HuH-7 (cell line): ENCODE results near the gene SLC13A4.
"Not testable (repeated sequence)": the region's sequence is repeated elsewhere in the genome, so short reads cannot be mapped to it uniquely, and the experiment has no call there.

Experiments used
- DNase-seq: peaks from one replicate; pipeline ENCODE4 v3.0.0; 2011; ENCODE audit warnings: low spot score

SLC13A4 gene

DNA sequence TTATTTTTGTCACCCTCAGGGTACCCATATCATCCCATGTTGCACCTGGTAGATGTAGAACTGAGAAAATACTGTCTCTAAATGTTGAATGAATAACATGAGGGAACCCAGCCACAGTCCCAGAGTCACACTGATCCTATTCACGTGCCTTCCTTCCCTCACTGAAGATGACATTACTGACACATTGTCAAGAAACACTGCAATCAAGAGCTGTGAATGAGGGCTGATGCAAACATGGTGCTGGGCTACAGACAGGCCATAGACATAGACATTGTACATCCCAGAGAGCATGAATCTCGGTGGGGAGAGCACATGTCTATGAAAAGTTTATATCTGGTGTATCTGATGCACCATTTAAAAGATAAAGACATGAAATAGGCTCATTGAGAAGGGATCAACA is 9.8 kb downstream of the SLC13A4 start:
- DNase-seq = no peak

DNA sequence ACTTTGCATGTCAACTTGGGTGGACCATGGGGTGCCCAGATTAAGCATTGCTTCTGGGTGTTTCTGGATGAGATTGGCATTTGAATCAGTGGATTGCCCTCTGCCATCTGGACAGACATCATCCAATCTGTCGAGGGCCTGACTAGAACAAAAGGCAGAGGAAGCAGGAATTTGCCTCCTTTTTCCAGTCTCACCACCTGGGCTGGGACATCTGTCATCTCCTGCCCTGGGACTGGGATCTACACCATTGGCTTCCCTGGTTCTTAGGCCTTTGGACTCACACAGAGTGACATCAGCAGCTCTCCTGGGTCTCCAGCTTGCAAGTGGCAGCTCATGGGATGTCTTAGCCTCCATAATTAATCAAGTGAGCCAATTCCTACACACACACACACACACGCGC is 10.3 kb downstream of the SLC13A4 start:
- no peak for DNase-seq

DNA sequence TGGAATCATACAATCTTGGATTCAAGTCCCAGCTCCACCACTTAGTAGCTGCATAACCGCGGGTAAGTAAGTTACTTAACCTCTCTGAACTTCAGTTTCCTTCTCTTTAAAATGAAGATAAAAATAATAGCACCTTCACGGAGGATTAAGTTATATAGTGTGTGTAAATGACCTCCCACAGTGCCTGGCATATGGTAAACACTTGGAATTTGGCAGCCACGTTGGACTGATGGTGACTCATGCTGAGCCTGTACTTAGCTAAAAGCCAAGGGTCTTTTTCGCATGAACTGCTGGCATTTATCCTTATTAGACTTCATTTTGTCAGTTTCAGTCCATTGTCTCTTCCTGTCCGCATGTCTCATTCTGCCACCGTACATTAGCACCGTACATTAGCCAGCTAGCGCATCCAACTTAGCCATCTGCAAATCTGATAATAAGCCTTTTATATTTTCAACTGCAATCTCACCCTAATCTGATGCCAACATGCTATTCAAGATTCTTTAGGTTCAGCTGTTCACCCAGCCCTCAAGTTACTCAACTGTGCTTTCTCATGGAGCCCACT is 11.2 kb downstream of the SLC13A4 start:
- DNase-seq = no peak

DNA sequence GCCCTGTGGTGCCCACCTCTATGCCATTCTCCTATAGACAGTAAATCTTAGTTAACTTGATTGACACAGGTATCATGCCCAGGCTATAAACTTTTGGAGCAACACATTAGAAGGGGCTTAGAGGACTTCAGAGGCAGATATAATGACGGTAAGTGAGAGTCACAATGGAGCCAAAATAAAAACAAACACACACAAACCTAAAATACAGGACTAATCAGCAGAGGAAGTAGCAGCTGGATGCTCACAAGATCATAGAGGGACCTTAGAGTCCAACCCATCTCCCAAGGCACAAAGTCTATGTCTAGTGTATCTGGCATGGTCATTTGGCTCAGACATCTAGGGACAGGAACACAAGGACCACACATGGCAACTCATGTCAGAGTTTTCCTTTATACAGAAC is 12.3 kb downstream of the SLC13A4 start:
- no peak for DNase-seq

DNA sequence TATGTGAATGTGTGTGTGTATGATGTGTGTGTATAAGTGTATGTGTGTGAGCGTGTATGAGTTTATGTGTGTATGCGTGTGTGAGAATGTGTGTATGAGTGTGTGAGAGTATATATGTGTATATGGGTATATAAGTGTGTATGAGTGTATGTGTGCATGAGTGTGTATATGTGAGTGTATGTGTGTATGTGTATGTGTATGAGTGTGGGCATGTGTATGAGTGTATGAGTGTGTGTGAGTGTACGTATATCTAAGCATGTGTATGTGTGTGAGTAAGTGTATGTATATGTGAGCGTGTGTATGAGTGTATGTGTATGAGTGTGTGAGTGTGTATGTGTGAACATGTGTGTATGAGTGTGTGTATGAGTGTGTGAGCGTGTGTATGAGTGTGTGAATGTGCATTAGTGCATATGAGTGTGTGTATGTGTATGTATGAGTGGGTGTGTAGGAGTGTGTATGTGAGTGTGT is 12.9 kb downstream of the SLC13A4 start:
- no peak for DNase-seq

DNA sequence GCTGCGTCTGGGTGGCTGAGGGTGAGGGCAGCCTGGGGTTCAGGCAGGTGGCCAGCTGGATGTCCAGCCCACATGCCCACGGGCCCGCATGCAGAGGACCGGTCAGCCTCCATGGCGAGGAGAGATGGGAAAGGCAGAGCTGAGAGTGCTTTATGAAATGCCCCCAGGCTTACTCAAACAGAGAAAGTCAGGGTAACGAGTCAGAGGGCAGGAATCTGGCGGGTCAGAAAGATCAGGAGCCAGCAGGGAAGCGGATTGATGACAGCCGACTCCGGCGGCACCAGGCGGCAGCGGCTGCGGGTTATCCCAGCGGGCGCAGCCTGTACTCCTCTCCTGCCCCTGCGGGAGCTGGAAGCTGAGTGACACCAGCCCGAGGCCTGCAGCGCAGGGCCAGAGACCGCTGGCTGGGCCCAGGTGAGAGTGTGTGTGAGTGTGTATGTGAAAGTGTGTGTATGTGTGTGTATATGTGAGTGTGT is 13.4 kb downstream of the SLC13A4 start:
- DNase-seq = no peak

DNA sequence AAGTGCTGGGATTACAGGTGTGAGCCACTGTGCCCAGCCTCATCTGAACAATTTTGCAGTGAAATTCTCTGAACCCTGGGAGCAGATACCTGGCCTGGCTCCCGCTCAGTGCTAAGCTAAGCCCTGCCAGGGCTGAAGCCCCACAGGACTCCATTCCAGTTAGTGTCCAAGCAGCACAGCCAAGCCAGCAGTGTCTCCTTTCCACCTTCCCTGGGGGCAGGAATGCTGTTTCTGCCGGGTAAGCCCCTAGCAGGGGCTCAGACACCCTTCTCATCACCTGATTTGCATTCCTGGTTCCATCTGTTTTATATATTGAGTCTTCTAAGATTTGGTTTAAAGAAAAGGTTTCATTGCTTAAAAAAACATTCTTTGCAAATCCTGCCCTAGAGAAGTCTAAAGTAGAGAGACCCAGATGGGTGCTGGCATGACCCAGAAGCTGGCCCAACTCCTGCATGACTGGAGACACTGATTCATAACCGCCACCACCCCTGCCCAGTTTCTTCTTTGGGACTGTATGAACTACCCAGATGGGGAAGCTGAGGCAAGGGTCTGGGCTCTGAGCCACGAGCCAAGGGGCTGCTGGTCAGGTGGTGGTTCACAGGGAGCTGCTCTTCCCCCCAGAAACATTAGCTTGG is 14.0 kb downstream of the SLC13A4 start:
- DNase-seq = no peak

DNA sequence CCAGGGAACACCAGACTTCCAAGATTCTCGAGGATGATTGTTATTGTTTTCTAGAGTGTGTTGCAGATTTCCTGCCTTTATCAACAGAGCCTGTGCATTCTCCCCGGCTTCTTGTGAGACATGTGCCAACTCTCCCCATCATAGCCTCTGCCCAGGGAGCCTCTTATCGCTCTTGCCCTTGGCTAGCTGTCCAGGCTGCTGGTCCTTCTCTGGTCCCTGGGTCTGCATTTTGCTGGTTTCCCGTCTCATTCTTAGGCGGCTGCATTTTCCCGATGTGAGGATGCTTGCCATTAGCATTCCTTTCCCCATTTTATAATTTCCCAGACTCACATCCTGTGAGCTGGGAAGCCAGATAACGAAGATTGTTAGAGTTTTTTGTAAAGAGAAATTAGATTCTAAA is 15.2 kb downstream of the SLC13A4 start:
- DNase-seq = no peak

DNA sequence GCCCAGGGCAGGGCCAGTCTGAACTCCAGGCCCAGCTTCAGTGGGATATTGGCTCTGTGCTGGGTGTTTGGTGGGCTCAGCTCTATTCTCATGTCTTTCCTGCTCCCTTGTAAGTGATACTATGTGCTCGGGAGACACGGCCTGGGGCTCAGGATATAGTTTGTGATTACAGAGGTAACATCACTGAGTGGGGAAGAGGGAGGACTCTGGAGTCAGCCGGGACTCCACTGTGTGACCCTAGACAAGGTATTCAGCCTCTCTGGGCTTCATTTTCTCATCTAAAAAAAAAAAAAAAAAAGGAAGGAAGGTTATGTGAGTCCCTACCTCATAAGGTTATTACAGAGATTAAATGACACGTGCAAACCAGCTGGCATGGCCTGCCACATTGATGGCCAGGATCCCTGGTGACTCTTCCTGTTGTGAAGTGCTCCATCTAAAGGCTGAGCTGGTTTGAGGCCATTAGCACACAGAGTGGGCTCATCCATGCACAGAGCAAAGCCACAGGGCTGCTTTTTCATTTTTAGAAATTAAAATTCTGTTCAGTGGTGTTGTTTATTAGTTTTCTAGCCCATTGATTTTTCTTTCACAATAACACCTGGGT is 15.7 kb downstream of the SLC13A4 start:
- DNase-seq = no peak

DNA sequence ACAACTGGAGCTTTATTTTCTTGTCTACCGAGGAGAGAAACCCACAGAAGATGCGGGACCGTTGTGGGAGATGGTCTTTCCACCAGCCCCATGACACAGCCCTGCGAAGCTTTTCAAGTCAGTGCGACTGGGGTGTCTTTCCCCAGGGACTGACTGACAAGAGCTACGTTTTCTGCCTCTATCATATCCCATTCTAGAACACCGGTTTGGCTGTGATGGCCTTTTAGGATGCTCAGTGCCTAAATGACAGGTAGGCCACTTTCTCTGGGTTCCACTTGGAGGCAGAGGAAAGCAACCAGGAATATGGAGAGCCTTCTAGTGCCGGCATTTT is 16.9 kb downstream of the SLC13A4 start:
- DNase-seq = no peak

DNA sequence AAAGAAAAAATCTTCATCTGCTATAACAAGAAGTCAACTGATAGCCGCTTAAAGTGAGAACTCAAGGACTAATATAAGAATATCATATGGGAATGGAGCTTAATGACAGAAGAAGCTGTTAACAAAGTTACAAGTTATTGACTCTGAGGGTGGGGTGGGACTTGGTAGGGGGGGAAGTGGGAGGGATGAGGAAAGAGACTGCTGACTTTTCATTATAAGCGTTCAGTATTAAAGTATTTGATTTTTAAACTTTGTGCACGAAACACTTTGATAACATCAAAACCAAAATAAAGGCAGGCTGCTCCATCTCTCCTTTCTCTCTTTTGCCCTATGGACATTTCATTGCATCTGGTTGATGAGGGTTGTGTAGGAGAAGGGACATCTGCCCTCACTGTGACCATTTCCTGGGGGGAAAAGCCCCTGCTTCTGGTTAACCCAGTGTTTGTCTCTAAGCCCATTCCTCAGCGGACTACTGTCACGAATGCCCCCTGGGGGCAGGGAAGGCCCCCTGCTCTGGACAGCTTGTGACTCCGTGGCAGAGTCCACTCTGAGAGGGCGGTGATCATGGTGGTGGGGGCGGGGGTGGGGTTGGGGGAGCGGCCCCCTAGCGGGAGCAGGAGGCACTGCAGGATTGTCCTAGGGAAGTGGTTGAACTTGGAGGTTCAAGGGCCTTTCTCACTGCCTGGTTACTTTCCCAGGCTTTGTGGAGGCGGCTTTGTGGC is 17.4 kb downstream of the SLC13A4 start:
- peak; percentile 77 for DNase-seq

DNA sequence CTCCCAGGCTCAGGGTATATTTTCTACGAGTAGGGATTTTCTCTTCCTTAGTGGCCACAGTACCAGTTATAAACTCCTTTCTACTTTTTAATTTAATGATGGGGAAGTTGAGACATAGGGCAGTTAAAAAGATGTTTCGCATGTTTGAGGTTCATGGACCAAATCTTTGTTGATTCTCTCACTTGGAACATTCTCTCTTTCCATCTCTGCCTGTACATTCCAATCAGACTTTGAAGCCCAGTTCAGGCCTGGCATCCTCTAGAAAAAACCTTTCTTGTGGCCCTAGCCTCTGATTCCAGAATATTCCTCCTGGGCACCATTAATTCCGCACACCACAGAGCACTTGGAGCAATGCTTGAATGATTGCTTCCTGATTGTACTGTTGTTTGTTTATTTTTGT is 18.5 kb downstream of the SLC13A4 start:
- no peak for DNase-seq

DNA sequence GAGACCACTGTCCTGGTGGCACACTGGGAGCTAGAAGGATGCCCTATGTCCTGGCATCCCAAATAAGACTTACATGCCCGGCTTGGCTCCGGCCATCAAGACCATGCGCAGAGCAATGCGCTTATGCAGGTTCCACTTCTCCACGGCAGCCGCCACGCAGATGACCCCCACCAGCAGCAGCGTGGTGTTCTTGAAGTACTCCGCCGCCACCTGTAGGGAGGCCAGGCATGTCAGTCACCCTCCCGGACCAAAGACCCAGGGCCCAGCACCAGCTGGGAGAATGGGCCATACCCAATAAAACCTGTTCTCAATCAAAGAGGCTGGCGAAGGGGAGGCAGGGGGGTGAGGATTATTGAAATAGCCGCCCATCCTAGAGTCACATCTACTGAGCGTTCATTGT is 19.9 kb downstream of the SLC13A4 start:
- no peak for DNase-seq

DNA sequence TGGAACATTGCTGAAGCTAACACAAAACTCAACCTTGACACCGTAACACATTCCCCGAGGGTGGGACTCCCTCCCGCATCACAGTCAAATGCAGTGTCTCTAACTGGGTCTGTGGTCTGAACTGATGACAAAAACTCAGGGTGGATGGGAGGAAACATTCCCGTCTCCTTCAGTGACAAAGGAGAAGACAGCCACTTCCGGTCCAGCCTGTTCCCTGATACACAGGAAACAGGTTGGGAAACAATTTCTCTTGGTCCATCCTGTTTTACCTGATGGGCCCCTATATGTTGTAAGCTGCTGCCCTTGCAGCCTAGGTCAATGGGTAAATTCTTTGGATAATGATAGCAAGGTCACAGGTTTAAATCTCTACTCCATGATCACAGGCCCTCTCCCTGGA is 20.4 kb downstream of the SLC13A4 start:
- DNase-seq = no peak

DNA sequence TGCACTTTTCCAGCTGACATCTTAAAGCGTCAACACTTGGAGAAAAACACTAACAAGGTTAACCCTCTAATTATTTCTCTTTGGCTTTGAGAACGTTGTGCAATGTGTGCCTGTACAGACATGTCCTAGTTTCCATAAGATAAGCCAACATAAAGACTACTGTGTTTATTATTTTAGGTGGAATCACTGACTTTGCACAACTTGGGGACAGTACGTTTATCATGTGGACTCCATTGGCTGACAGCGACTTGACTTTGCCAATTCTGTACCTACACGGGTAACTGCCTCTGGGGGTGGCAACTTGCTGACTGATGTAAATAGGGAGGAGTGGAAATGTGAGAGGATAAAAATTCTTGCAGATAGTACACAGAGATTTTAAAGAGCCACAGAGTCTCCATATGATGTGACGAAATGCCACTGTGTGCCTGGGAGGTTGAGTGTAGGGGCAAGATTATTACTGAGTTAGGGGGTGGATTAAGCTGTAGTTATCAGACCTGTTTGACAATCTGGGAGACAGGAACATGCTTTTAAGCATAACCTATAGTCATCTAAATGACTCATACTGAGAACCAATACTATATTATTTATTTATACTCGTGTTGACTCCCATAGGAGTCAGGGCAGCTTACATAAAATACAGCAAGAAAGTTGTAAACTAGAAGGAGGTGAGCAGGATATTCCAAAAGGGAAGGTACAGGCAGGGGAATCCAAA is 21.0 kb downstream of the SLC13A4 start:
- no peak for DNase-seq

DNA sequence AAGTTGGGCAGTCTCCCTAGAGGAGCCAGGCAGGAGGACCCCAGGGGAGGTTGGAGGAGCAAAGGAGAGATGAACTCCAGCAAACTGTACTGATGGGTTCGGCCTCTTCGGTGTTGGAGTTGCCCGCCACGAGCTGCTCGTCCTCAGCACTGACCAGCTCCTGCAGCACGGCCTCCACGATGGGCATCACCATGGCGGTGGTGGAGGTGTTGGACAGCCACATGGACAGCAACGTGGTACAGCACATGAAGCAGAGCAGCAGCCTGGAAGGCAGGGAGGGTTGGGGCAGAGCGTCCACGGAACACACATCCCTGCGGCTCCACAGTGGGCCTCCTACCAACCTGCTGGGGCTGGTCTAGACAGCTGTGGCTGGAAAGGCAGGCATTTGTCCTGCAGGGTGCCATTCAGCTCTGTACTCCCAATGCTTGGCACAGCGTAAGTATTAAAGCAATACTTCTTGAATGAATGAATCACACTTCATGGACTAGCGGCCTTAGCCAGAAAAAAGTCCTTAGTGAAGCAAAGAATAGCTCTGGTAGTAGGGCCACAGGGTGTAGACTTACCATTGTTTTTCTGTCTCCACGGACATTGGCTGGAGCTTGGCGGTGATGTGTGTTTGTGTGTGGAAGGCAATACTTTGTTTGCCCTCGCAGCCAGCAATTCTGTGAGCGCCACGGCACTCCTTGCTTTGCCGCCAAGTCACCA is 21.8 kb downstream of the SLC13A4 start:
- DNase-seq = no peak

DNA sequence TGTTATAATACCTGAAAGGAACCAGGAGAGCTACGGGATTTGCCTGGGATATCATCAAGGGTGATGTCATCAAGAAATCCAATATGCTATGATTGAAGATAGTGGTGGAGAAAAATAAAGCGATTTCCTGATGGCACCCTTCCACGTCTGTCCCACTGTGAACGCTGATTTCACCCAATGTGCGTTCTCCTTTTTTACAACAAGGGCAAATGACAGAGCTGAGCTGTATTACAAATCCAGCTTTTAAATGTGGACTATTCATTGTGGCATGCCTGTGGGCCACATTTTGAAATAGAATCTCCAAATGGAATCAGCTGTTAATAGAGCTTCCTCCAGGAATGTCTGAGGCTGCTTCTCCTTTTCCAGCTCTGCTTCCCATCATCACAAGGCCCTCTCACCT is 23.3 kb downstream of the SLC13A4 start:
- no peak for DNase-seq

DNA sequence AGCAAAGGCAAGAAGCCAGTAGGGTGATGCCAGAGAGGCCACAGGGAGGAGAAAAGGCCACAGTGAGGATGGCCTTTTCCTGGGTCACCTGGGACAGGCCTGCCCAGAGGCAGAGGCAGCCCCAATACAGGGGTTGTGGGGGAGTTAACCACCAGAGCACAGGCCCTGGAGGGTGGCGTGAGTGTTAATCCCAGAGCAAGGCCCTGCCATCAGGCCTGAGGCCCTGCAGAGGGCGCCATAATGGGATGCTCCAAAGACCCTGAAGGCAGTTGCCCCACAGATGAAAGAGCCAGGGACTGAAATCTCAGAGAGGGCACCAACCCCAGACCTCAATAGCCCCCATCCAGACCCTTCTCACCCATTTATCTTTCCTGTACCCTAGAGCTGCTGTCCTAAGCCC is 23.9 kb downstream of the SLC13A4 start:
- no peak for DNase-seq

DNA sequence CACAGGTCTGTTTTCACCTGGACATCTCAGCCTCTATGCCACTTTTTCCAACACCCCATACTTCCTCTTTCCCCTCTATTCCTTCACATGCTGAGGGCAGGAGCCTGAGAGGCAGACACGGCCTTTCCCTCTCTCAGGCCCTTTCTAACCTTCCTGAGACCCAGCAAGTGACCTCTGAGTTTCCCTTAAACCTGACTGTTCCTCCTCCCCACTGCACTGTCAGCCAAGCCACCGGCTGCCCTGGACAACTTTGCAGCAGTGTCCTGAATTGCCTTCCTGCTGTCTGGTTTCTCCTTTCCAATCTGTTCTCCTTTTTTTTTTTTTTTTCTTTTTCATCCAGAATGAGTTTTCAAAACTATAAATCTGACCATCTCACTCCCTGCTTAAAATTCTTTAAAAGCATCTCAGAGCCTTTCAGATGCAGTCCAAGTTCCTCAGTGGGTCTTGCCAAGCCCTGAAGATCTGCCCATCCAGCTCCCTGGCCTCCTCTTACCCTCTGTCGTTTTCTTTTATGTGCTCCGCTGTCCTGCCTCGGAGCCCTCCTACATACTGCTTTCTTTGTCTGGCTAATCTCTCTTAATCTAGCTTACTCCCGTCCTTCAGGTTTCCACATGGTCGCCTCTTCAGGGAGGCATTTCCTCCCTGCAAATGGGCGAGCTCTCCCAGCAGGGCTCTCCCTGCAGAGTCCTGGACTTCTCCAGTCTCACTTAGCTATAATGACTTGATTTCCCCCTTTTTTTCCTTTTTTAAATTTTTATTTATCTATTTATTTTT is 30.5 kb downstream of the SLC13A4 start:
- DNase-seq = no peak

DNA sequence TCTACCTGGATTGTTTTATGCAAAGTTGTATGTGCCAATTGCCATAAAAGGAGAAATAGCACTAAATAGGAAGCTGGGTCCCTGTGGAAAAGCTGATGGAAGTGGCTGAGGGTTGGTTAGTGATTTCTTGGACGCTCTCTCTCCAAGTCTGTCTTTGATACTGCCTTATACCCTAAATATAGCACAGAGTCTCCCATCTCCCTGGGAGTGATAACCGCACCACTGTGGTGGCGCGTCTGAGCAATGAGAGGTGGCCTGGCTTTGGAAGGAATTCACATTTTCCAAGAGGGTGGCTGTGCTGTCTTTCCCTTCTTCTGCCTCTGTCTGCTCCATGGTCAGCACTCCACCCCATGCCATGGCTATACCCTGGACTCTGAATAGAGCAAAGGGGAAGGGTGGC is 34.4 kb downstream of the SLC13A4 start:
- no peak for DNase-seq

DNA sequence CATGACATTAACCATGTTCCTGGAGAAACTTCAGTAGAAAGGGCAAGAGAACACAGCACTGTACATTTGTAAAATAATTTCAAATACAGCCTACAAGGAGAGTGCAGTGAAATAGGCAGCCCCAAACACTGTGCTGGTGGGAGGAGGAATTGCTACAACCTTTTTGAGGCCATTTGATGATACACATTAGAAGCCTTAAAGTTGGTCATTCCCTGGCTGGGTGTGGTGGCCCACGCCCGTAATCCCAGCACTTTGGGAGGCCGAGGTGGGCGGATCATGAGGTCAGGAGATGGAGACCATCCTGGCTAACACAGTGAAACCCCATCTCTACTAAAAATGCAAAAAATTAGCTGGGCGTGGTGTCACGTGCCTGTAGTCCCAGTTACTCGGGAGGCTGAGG is 35.4 kb downstream of the SLC13A4 start:
- DNase-seq = not testable (repeated sequence)
